Activated T-cell treated with anti-CD3 and anti-CD28 coated beads, Interleukin-2, amount 50 U/mL, for 24 hours (primary cell): ENCODE data around the gene SLC4A2.

Experiments
- DNase-seq: peaks from one replicate; pipeline ENCODE4 v3.0.0-alpha.2; 2020
- H3K27ac Mint-ChIP-seq: 2 replicates; pipeline ENCODE4 v1.8.0; 2020; ENCODE audit warnings: mild to moderate bottlenecking, mixed read lengths
- H3K27me3 Mint-ChIP-seq: 2 replicates; pipeline ENCODE4 v1.8.0; 2020; ENCODE audit warnings: mixed read lengths
- H3K36me3 Mint-ChIP-seq: 2 replicates; pipeline ENCODE4 v1.8.0; 2020; ENCODE audit warnings: low read depth, mixed read lengths
- H3K4me1 Mint-ChIP-seq: 2 replicates; pipeline ENCODE4 v1.8.0; 2020; ENCODE audit warnings: low read depth, mixed read lengths
- H3K4me3 Mint-ChIP-seq: 2 replicates; pipeline ENCODE4 v1.8.0; 2020; ENCODE audit warnings: mild to moderate bottlenecking, moderate library complexity, mixed read lengths
- H3K9me3 Mint-ChIP-seq: 2 replicates; pipeline ENCODE4 v1.8.0; 2020; ENCODE audit warnings: mixed read lengths

SLC4A2 gene

DNA sequence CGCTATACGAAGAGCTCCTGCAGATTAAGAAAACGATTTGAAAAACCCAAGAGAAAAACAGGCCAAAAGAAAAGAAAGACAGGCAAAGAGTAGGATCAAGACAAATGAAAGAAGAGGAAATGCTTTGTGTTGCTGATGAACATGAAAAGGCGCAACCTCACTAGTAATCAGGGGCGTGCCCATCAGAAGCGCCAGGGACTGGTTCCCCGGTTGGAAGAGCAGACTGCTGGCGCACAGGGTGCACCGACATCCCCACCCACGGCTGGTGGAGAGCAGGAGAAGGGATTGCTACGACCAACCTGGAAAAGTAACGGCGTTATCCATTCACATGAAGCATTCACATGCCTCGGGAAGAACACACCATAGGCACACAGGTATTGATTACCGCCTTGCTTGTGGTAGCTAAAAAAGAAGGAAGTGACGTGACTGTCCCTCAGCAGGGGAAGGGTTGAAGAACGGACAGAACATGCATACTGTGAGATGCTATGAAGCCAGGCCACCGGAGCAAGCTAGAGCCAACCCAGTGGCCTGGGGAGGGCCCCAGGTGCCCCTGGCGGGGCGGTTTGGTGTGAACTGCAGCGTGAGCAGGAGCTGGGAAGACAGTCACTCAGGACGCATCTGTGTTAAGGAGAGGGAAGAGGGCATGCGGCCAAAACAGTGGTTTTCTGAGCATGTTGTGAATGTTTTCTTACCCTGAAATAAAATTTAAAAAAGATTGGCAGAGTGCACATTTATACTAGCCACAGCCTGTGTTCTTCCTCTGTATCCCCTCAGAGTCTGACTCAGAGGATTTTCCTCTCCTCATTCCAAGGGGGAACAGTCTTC, 45.2 kb downstream of the SLC4A2 start:
- Mint-ChIP-seq H3K4me3 (no peak overlapping the region), H3K9me3 (no peaks in the 10 kb centered on the region), H3K27ac (no peak overlapping the region), H3K4me1 (no peaks in the 10 kb centered on the region), H3K27me3 (no peaks in the 10 kb centered on the region), H3K36me3 (no peaks in the 10 kb centered on the region)
- DNase-seq = no peak

DNA sequence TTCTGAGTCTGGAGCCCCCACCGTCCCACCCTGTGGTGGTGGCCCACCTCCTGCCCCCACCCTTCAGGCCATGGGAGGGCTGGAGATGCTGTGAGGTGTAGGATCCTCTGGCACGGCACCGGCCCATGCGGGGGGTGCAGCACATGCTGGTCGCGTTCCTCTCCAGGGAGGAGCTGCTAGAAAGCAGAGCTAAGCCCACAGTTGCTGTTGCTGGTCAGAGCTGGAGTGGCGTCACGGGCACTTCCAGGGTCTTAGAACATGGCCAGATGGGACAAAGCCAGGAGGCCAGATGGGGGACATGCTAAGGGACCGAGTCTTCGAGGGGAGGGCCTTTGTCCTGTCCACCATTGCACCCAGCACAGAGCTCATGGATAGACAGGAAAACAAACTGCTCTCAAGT, 48.5 kb downstream of the SLC4A2 start:
- Mint-ChIP-seq H3K27me3 (peaks cover 8% of the 10 kb centered on the region), H3K27ac (no peak overlapping the region), H3K4me3 (no peak overlapping the region), H3K9me3 (no peaks in the 10 kb centered on the region), H3K4me1 (no peaks in the 10 kb centered on the region), H3K36me3 (no peaks in the 10 kb centered on the region)
- no peak for DNase-seq

DNA sequence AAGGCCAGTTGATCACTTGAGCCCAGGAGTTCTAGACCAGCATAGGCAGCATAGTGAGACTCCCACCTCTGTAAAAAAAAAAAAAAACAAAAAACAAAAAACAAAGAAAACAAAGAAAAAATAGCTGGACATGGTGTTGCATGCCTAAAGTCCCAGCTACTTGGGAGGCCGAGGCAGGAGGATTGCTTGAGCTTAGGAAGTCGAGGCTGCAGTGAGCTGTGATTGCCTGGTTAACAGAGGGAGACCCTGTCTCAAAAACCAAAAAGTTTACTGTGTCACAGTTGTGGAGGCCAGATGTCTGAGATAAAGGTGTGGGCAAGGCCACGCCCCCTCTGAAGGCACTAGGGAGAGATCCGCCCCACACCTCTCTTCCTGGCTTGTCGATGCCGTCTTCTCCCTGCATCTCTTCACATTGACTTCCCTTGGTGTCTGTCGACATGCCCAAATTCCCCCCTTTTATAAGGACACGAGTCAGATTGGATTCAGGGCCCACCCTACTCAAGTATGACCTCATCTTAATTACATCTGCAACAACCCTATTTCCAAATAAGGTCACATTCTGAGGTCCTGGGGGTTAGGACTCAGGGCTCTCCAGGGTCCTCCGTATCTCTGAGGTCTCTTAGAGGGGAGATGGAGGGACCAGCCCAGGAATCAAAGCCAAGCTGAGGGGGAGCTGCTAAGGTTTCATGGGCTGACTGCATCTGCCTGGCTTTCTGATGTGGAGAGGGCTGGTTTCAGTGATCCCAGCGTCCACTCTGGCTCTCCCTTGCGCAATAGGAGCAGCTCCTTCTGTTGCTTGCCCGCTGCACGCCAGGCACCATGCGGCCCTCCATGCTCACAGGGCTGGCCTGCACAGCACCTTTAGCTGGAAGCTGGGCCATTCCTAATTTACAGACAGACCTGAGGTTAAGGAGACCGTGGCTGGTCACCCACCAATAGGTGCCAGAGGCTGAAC, 50.0 kb downstream of the SLC4A2 start:
- Mint-ChIP-seq H3K4me3 (no peak overlapping the region), H3K36me3 (peaks cover 2% of the 10 kb centered on the region), H3K9me3 (no peaks in the 10 kb centered on the region), H3K27ac (no peak overlapping the region), H3K27me3 (peaks cover 21% of the 10 kb centered on the region), H3K4me1 (peaks cover 5% of the 10 kb centered on the region)
- DNase-seq = no peak

GRCh38 chr7:151110236-151110940, 51.0 kb downstream of the SLC4A2 start:
- DNase-seq = no peak
- Mint-ChIP-seq H3K36me3 (peaks cover 2% of the 10 kb centered on the region), H3K9me3 (no peaks in the 10 kb centered on the region), H3K27ac (no peak overlapping the region), H3K4me1 (peaks cover 5% of the 10 kb centered on the region), H3K27me3 (peaks cover 21% of the 10 kb centered on the region), H3K4me3 (no peak overlapping the region)

GRCh38 chr7:151110941-151111645, 51.7 kb downstream of the SLC4A2 start:
- peak; percentile 82 for DNase-seq
- H3K9me3 Mint-ChIP-seq = no peaks in the 10 kb centered on the region
- peaks cover 25% of the 10 kb centered on the region for H3K27me3 Mint-ChIP-seq

GRCh38 chr7:151113344-151114150, 54.2 kb downstream of the SLC4A2 start:
- Mint-ChIP-seq H3K9me3 (no peaks in the 10 kb centered on the region), H3K27me3 (peaks cover 25% of the 10 kb centered on the region), H3K36me3 (peaks cover 10% of the 10 kb centered on the region), H3K4me1 (peaks cover 16% of the 10 kb centered on the region), H3K27ac (no peak overlapping the region), H3K4me3 (peak overlapping the region; percentile 55)
- DNase-seq = no peak

More at GRCh38 chr7:151110941-151111645, 51.7 kb downstream of the SLC4A2 start:
- H3K27ac Mint-ChIP-seq = no peak overlapping the region
- H3K36me3 Mint-ChIP-seq = peaks cover 2% of the 10 kb centered on the region
- H3K4me3 Mint-ChIP-seq = no peak overlapping the region
- H3K4me1 Mint-ChIP-seq = peaks cover 9% of the 10 kb centered on the region

DNA sequence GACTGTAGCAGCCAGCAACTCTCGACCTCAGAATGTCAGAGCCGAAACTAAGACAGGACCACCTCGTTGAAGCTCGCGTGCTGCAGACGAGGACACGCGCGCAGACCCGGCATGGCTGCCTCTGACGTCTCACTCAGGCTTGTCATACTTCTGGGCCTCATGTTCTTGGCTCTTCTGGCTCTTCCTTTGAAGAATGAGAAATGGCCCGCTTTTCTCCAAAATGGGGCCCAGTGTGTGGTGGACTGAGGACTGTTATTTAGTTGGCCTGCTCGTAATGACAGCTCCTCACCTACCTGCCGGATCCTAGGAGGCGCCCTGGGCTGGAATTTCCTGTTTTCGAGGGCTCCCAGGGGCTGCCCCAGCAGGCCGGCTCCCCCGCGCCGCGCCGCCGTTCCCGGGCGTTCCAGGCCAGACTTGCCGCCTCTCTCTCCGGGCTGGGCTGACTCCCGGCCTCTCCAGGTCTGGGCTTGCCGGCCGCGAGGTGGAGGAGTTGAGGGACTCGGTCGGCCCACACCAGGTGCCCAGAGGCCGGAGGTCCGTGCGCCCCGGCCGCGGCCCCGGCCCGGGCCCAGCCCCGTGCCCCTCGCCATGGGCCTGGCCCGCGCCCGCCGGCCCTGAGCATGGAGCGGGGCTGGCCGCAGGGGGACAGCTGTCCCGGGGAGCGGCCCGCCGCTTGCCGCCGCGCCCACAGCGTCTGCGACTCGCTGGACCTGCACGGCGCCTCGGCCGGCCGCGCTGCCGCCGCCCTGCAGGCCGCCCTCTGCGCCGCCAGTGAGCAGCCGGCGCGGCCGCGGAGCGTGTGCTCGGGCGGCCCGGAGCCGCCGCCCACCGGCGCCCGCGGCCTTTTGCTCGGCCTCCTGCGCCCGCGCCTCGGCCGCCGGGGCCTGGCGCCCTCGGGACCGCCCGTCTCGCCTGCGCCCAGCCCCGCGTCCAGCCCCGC, 55.0 kb downstream of the SLC4A2 start:
- H3K27me3 Mint-ChIP-seq = peaks cover 25% of the 10 kb centered on the region
- H3K36me3 Mint-ChIP-seq = peaks cover 18% of the 10 kb centered on the region
- no peak overlapping the region for H3K27ac Mint-ChIP-seq
- peaks cover 16% of the 10 kb centered on the region for H3K4me1 Mint-ChIP-seq
- no peak for DNase-seq
- no peaks in the 10 kb centered on the region for H3K9me3 Mint-ChIP-seq
- peak overlapping the region; percentile 55 for H3K4me3 Mint-ChIP-seq

DNA sequence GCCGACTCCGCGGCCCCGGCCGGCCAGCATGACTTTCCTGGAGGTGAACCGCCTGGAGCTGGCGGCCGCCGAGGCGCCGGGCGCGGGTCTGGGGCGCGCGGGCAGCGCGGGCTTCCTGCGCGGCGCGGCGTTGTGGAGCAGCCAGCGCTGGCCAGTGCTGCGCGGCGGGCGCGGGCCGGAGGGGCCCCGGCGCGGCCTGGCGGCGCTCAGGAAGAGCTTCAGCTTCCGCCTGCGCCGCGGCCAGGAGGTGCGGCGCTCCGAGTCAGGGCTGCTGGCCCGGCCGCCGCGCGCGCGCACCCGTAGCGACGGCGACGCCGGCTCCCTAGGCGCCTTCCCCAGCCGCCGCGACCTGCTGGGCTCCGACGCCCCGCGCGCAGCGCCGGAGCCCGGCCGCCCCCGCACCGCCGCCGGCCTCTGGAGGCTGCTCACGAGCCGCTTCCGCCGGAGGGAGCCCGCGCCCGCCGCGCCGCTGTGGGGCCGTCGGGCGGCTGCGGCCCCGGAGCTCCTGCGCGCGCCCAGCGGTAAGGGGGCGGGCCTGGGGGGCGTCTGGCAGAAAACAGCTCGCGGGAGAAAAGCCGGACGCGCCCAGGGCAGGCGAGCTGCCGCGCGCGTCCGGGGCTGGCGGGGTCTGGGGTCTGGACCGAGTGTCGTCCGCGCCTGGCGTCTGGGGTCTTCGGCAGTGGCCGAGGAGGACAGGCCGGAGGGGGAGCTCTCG, 55.9 kb downstream of the SLC4A2 start:
- peak; percentile 62 for DNase-seq
- peaks cover 26% of the 10 kb centered on the region for H3K36me3 Mint-ChIP-seq
- peaks cover 16% of the 10 kb centered on the region for H3K4me1 Mint-ChIP-seq
- H3K27me3 Mint-ChIP-seq = peaks cover 25% of the 10 kb centered on the region
- no peaks in the 10 kb centered on the region for H3K9me3 Mint-ChIP-seq
- no peak overlapping the region for H3K27ac Mint-ChIP-seq
- peak overlapping the region; percentile 59 for H3K4me3 Mint-ChIP-seq

GRCh38 chr7:151115836-151116418, 56.5 kb downstream of the SLC4A2 start:
- Mint-ChIP-seq H3K27me3 (peaks cover 25% of the 10 kb centered on the region), H3K4me3 (peak overlapping the region; percentile 59), H3K9me3 (no peaks in the 10 kb centered on the region), H3K27ac (no peak overlapping the region), H3K36me3 (peaks cover 33% of the 10 kb centered on the region), H3K4me1 (peaks cover 16% of the 10 kb centered on the region)
- peak; percentile 43 for DNase-seq

DNA sequence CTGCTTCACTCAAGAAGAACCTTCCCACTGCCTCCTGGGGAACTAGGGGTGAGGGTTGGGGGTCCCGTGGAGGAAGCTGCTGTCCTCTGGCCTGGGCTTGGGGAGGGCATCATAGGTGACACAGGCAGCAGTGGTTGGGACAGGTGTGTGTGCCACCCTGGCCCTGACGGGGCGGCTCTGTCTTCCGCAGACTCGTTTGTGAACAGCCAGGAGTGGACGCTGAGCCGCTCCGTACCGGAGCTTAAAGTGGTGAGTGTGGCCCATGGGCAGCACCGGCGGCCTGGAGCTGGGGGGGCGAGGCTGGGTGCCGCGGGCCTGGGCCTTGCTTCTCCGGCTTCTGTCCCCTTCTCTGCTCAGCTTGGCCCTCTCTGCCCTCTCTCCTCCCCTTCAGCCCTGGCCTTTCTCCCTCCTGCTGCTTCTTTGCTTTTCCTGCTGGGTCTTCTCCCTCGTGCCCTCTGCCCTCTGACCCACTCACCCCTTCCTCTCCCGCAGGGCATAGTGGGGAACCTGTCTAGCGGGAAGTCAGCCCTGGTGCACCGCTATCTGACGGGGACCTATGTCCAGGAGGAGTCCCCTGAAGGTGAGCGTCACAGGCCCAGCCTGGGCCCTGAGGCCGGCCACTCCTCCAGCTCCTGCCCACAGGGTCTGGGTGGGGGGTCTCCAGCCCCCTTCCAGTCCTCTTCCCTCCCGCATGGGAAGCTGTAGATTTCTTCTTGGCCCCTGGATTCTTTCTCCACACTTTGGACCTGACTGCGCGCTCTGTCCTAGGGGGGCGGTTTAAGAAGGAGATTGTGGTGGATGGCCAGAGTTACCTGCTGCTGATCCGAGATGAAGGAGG, 57.4 kb downstream of the SLC4A2 start:
- no peak for DNase-seq
- Mint-ChIP-seq H3K36me3 (peaks cover 42% of the 10 kb centered on the region), H3K4me1 (peaks cover 16% of the 10 kb centered on the region), H3K27me3 (peaks cover 25% of the 10 kb centered on the region), H3K9me3 (no peaks in the 10 kb centered on the region), H3K4me3 (peak overlapping the region; percentile 15), H3K27ac (peak overlapping the region; percentile 37)

- Mint-ChIP-seq H3K27ac (peak overlapping the region; percentile 37), H3K27me3 (peaks cover 19% of the 10 kb centered on the region), H3K9me3 (no peaks in the 10 kb centered on the region), H3K4me3 (peak overlapping the region; percentile 15), H3K4me1 (peaks cover 16% of the 10 kb centered on the region), H3K36me3 (peaks cover 45% of the 10 kb centered on the region)
- peak; percentile 46 for DNase-seq
Observed at GRCh38 chr7:151117565-151117964, 58.2 kb downstream of the SLC4A2 start.
